GM18868 (cell line): Measurements from ENCODE around the gene PTBP2.

Source experiments
- ATAC-seq: cut with Tn5 transposase; IDR thresholded peaks from one replicate; pipeline ENCODE4 v1.9.1; 2021; ENCODE audit warnings: mild to moderate bottlenecking, moderate library complexity; ENCODE audit not compliant: unreplicated experiment

The PTBP2 gene, protein sequence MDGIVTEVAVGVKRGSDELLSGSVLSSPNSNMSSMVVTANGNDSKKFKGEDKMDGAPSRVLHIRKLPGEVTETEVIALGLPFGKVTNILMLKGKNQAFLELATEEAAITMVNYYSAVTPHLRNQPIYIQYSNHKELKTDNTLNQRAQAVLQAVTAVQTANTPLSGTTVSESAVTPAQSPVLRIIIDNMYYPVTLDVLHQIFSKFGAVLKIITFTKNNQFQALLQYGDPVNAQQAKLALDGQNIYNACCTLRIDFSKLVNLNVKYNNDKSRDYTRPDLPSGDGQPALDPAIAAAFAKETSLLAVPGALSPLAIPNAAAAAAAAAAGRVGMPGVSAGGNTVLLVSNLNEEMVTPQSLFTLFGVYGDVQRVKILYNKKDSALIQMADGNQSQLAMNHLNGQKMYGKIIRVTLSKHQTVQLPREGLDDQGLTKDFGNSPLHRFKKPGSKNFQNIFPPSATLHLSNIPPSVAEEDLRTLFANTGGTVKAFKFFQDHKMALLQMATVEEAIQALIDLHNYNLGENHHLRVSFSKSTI

DNA sequence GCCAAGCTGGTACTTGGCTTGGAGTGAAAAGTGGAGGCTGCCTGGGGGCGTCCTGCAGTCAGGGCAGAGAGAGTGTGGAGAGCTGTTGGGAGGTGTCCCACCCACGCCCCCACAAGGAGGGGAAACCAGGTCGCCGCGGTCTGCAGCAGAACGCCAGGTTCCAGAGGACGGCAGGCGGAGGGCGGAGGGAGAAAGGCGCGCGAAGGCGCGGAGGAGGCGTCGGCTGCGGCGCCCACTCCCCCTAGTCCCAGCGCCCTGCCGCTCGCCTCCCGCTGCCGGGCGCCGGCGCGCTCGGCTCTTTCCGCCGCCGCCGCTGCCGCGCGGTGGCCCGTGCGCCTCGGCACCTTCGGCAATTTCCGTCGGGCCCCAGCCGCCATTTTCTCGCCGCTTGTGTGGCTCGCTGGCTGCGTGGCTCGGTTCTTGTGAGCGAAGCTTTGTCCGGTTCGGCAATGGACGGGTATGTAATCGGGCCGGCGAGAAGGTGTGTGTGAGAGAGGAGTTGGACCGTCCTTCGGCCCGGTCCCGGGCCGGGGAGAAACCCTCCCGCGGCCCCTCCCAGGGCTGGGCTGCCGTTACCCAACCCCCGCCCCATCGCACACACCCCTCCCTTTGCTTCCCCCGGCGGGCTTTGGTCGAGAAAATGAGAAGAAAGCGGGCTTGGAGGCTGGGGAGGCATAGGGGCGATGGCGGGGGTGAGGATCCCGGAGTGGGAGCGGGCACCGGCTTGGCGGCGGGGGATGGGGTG is at the start of gene PTBP2:
Gene PTBP2 (plus strand): TSS at position 369 of the 745 bp plus-strand sequence. CDS start 81 bp downstream, at position 450.
- peak; percentile 93 for ATAC-seq

- ATAC-seq: no peak
These were observed 46.7 kb upstream of the PTBP2 start for GRCh38 chr1:96674915-96675314.

GRCh38 chr1:96682056-96682455 is 39.5 kb upstream of the PTBP2 start:
- no peak for ATAC-seq

DNA sequence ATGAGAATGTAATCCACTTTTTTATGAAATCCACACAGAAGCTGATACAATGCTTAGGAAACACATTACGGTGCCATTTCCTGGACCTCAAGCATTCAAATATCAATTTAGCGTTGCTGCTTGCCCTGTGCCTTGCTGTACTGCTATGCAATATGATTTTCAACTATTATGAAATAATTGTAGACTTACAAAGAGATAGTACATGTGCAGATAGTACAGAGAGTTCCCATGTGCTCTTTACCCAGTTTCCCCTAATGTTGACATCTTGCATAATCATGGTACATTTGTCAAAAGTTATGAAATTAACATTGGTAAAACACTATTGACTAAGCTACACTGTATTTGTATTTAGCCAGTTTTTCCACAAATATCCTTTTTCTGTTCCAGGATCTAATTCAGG is 37.7 kb upstream of the PTBP2 start:
- no peak for ATAC-seq

DNA sequence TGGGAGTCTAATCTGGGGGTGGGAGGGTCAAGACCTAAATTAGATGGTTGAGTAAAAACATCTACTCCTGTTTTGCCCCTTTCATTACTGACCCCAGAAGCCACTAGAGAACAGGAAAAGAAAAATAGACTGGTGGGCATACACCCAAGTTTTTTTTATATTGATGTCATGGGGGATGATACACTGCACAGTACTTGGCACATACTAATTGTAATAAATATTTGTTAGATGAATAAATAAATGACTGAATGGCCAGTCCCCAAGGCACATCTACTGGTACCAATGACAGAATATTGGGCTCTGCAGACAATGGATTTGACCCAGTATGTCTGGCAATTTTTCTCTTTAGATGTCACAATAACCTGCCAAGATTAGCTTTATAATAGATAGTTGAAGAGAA is 36.8 kb upstream of the PTBP2 start:
- no peak for ATAC-seq

GRCh38 chr1:96688767-96689166 is 32.8 kb upstream of the PTBP2 start:
- ATAC-seq: no peak

DNA sequence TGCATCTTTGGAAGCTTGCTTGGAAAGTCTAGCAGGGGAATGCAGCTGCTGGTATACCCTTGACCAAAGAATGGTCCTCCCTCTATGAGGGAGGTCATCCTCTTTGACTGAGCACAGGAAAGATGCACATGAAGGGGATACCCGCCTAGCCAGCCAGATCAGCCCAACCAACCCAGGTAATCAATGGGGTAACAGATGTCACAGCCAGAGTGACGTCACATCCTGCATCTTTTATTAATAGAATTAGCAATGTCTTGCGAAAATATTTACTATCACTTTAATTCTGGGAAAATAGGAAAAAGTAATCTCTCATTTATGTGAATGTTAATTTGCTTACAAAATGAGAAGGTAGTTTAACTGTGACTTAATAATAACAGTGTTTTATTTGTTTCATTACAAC is 25.6 kb upstream of the PTBP2 start:
- no peak for ATAC-seq

- no peak for ATAC-seq
These were observed 23.1 kb upstream of the PTBP2 start for GRCh38 chr1:96698342-96698983.

DNA sequence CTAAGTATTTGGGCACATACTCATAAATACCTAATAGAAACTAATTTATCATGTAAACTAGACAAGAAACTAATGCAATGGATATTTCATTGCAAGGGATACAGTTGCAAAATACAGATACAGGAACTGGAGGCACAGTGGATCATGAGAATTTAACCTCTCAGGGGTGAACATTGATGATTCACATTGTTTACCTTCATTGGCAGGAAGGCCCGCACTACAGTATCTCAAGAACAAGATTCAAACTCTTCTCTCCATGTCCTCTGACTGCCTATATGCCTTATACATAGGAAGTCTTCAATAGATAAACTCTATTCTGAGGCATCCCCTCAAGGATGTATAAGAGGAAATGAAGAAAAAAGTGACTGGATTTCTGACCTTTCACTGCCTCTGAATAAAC is 18.4 kb upstream of the PTBP2 start:
- no peak for ATAC-seq

DNA sequence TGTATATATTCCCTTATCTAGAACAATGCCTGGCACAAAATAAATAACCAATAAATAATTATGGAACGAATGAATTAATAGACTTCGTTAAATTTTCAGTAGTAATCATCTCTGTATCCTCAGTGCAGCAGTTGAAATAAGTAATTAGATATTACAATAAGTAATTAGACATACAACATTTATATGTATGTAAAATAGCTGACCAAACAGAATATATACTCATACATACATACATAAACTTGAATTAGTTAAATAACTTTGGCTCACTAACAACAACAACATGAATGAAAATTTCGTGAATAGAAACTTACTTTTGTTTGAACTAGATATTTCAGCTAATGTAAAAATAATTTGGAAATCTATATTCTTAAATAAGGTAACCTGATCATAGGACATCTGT is 14.6 kb upstream of the PTBP2 start:
- ATAC-seq: no peak

DNA sequence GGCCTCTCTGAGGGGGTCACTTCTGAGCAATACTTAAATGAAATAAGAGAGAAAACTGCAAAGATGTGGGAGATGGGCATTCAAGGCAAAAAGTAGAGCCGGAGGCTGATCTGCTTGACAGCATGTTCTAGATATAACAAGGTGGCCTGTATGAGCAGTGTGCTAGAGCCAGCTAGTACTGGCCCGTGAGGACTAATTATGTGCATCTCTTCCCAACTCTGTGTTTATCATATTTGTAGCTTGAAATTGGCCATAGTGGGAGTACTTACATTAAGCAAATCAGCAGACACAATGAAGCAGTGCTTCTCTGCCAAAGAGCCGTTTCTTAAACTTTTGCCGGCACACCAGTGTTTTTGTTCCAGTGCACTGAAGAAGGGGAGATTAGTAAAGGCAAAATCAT is 13.1 kb upstream of the PTBP2 start:
- no peak for ATAC-seq

DNA sequence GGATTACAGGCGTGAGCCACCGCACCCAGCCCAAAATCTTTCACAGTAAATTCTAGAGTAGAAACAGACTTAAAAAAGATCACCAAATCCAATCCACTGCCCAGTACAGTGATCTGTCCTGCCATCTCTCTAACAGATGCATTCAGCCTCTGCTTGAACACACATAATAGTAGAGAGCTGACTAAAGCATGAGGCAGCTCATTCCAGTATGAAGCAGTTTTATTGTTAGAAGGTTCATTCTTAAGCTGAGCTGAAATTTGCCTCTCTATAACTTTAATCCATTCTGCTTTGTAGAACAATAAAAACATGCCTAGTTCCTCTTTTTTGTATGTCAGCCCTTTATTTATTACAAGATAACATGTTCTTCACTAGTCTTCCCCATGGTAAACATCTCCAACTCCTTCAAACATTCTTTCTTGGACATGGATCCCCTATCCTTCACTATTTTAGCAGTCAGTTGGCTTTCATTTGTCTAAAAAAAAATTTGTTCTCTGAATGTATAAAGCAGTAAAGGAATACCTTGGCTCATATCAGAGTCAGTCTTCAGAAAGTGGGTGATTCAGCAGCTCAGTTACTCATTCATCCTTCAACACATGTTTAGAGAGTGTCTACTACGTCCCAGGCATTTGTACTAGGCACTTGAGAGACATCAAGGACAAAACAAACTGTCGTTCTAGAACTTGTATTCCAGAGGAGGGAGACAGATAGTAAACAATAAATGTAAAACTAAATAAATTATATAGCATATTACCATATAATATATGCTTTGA is 10.7 kb upstream of the PTBP2 start:
- ATAC-seq: no peak

DNA sequence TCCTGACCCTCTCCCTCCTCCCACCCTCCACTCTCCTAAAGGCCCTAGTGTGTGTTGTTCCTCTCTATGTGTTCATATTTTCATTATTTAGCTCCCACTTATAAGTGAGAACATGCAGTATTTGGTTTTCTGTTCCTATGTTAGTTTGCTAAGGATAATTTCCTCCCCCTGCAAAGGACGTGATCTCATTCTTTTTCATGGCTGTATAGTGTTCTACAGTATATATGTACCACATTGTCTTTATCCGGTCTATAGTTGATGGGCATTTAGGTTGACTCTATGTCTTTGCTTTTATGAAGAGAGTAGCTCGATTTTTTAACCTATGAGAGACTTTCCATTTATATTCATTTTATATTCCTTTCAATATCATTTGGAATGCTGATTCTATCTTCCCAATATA is 7.9 kb upstream of the PTBP2 start:
- no peak for ATAC-seq

GRCh38 chr1:96714881-96715280 is 6.7 kb upstream of the PTBP2 start:
- ATAC-seq: no peak

- ATAC-seq: no peak
These were observed 6.1 kb upstream of the PTBP2 start for GRCh38 chr1:96715482-96715881.

DNA sequence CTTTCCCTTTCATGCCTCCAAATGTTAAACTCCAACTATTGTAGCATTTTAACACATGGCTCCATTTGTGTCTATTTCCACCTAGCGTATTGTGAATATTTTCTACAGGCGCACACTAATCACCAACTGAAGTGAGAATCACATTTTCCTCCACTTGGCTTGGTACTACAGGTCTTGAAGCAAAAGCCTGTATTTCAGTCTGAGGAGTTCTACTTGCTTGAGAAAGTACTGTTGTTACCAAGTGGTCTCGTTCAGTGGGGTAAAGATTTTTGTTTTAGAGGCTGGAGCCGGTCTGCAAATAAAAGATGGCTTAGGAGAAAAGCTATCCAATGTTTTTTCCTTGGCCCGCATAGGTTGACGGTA is 550 bp upstream of the PTBP2 start:
- peak; percentile 8 for ATAC-seq

GRCh38 chr1:96722161-96722922 is 758 bp downstream of the PTBP2 start:
- peak; percentile 54 for ATAC-seq

GRCh38 chr1:96722958-96723357 is 1.4 kb downstream of the PTBP2 start:
- no peak for ATAC-seq

- no peak for ATAC-seq
These were observed 1.8 kb downstream of the PTBP2 start for GRCh38 chr1:96723377-96723776.

DNA sequence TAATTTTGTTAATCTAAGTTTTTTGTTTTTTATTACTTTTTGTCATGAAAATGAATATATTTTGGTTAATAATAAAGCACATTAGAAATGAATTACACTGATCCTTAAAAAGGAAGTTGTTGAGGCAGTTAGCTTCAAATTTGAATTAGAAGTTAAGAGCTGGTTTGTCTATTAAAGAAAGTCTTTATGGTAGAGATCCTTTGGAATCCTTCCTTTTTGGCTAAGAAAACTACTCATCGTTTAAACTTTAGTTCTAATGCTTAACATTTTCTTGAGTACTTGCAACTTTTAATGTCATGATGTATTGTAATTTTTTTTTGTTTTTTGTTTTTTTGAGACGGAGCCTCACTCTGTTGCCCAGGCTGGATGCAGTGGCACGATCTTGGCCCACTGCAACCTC is 2.4 kb downstream of the PTBP2 start:
- ATAC-seq: no peak
